ENCODE results near the gene PFDN5. TPM values are rescaled to one million over a fixed set of nuclear protein-coding genes. Genes with fewer than 3 reads are reported as not detected.
"Not testable (repeated sequence)": the region's sequence is repeated elsewhere in the genome, so short reads cannot be mapped to it uniquely, and the experiment has no call there.

PFDN5 gene
- total RNA-seq, 1 experiment from 2014 or later: 412 TPM

DNA sequence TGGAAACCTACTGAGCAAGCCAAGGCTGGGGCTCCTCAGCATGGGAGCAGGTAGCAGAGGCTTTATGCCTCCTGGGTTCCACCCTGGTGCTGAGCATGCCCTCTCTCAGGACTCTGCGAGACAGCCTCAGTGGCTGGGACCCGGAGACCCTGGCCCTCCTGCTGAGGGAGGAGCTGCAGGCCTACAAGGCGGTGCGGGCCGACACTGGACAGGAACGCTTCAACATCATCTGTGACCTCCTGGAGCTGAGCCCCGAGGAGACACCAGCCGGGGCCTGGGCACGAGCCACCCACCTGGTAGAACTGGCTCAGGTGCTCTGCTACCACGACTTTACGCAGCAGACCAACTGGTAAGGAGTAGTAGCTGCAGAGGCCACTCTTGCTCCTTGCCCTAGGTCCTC lies 18.8 kb upstream of the PFDN5 start:
- Histone ChIP-seq H3K4me3 (no peak overlapping the region), H3K36me3 (peaks cover 71% of the 10 kb centered on the region), H3K9me3 (no peaks in the 10 kb centered on the region), H3K27me3 (no peaks in the 10 kb centered on the region)
- no peak for DNase-seq

DNA sequence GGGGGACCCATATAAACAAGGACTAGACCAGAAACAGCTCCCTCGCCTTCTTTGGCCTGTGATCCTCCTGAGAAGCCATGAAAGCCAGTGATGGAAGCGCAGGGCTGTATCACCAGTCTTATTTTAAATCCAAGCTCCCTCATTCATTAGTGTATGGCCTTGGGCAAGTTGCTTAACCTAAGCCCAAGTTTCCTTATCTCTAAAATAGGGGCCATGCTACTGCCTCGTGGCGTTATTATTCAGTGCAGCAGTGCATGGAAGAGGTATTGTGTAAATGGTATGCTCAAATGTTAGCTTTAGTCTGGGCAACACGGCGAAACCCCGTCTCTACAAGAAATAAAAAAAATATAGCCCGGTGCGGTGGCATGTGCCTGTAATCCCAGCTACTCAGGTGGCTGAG lies 17.4 kb upstream of the PFDN5 start:
- H3K27me3 ChIP-seq: no peaks in the 10 kb centered on the region
- no peaks in the 10 kb centered on the region for H3K9me3 ChIP-seq
- no peak for DNase-seq
- H3K36me3 ChIP-seq: peaks cover 74% of the 10 kb centered on the region
- no peak overlapping the region for H3K4me3 ChIP-seq

DNA sequence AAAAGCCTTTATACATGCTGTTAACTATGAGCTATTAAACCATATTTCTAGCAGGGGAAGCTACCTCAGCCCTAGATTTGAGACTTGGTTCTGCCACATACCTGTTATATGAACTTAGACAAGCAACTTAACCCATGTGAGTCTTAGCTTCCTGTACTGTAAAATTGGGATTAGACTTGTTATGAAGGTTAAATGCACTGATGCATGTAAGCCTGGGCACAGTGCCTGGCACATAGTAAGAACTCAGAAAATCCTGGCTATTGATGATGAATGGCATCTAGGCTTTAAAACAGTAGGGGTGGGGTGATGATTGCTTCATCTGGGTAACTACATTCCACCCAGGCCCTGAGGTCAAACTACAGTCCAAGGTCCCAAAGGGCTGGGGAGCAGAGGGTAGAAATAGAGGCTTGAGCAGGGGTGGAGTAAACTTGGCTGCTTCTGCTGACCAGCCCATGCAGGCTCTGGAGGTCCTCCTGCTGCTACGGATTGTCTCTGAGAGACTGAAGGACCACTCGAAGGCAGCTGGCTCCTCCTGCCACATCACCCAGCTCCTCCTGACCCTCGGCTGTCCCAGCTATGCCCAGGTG lies 16.0 kb upstream of the PFDN5 start:
- peaks cover 77% of the 10 kb centered on the region for H3K36me3 ChIP-seq
- no peak overlapping the region for H3K4me3 ChIP-seq
- no peaks in the 10 kb centered on the region for H3K27me3 ChIP-seq
- no peaks in the 10 kb centered on the region for H3K9me3 ChIP-seq
- no peak for DNase-seq

DNA sequence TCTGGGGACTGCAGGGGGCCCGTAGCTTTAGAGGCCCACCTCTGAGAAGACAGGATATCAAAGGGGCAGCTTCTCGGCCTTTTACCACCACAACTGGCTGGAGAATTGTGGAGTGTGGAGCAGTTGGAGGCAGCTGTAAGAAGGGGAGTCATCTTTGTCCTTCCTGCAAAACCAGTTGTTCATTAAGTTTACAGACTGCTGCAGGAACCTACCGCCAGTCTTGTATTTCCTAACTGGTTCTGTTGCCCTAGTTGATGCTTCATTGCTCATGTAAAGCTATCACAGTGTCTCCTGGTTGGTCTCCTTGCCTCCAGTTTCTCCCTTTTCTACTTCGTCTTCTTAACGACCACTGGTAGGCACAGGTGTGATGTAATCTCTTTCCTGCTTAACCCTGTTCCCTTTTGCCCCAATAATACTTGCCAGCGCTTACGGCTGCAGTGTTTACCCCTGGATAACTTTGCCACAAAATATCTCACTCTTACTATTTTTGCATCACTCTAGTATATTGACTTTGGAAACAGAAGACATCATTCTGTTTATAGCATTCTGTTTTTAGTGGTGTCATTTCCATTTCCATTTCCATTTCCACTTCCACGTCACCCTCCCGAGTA lies 15.3 kb upstream of the PFDN5 start:
- H3K4me3 ChIP-seq: no peak overlapping the region
- H3K9me3 ChIP-seq: no peaks in the 10 kb centered on the region
- no peak for DNase-seq
- H3K36me3 ChIP-seq: peaks cover 74% of the 10 kb centered on the region
- no peaks in the 10 kb centered on the region for H3K27me3 ChIP-seq

DNA sequence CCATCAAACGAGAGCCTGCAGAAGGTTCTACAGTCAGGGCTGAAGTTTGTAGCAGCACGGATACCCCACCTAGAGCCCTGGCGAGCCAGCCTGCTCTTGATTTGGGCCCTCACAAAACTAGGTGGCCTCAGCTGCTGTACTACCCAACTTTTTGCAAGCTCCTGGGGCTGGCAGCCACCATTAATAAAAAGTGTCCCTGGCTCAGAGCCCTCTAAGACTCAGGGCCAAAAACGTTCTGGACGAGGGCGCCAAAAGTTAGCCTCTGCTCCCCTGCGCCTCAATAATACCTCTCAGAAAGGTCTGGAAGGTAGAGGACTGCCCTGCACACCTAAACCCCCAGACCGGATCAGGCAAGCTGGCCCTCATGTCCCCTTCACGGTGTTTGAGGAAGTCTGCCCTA lies 8.9 kb upstream of the PFDN5 start:
- Histone ChIP-seq H3K9me3 (no peaks in the 10 kb centered on the region), H3K4me3 (no peak overlapping the region), H3K27me3 (no peaks in the 10 kb centered on the region), H3K36me3 (peaks cover 75% of the 10 kb centered on the region)
- DNase-seq: no peak

DNA sequence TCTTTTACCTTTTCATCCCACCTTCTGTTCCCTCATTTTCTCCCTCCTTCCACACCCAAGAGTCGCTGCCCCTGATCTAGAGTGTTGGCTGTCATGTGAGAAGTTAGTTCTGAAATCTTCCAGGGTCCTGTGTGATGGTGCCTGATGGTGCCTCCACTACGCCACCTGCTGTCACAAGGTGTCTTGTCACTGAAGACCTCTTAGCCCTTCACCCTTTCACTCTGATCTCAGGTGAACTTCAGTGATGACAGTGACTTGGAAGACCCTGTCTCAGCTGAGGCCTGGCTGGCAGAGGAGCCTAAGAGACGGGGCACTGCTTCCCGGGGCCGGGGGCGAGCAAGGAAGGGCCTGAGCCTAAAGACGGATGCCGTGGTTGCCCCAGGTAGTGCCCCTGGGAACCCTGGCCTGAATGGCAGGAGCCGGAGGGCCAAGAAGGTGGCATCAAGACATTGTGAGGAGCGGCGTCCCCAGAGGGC lies 7.6 kb upstream of the PFDN5 start:
- Histone ChIP-seq H3K9me3 (no peaks in the 10 kb centered on the region), H3K4me3 (no peak overlapping the region), H3K36me3 (peaks cover 73% of the 10 kb centered on the region), H3K27me3 (no peaks in the 10 kb centered on the region)
- DNase-seq: peak; percentile 41

DNA sequence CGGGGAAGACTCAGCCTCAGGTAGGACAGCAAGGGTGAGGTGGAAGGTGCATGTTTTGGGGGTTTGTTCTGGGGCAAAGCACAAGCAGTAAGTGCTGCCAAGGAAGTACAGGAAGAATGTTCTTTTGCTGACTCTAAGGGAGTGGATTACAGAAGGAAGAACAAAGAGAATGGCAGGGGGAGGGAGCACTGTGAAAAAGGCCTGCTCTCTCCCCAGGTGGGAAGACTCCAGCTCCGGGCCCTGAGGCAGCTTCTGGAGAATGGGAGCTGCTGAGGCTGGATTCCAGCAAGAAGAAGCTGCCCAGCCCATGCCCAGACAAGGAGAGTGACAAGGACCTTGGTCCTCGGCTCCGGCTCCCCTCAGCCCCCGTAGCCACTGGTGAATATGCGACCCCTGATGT lies 7.0 kb upstream of the PFDN5 start:
- no peak overlapping the region for H3K4me3 ChIP-seq
- no peaks in the 10 kb centered on the region for H3K27me3 ChIP-seq
- DNase-seq: no peak
- peaks cover 71% of the 10 kb centered on the region for H3K36me3 ChIP-seq
- no peaks in the 10 kb centered on the region for H3K9me3 ChIP-seq

DNA sequence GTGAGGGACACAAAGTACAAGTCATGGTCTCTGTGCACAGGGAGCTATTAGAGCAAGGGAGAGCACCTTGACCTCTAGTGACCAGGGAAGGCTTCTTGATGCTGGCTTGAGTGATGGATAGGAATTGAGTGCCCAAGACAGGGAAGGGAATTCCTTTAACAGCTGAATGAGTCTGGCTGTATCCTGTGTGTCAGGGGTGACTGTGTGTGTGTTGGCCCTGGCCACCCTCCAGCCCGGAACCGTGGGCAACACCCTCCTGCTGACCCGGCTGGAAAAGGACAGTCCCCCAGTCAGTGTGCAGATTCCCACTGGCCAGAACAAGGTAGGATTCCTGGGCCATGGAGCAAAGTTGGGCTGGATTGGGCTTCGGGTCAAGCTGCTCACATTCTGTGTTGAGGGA lies 5.5 kb upstream of the PFDN5 start:
- H3K9me3 ChIP-seq: no peaks in the 10 kb centered on the region
- H3K4me3 ChIP-seq: no peak overlapping the region
- DNase-seq: peak; percentile 37
- no peaks in the 10 kb centered on the region for H3K27me3 ChIP-seq
- peaks cover 62% of the 10 kb centered on the region for H3K36me3 ChIP-seq

DNA sequence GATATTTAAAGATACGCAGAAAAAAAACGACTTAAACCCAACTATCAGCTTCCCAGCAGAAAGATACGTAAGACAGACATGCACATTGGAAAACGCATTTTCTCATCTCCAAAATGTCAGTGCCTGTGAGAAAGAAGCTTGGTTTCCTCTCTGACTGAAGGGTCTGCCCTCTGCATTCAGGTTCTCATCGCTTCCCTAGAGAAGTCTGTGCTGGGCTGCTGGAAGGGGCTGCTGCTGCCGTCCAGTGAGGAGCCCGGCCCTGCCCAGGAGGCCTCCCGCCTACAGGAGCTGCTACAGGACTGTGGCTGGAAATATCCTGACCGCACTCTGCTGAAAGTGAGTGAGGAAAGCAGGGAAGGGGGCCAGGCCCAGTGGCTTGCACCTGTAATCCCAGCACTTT lies 4.7 kb upstream of the PFDN5 start:
- H3K36me3 ChIP-seq: peaks cover 62% of the 10 kb centered on the region
- H3K27me3 ChIP-seq: no peaks in the 10 kb centered on the region
- no peaks in the 10 kb centered on the region for H3K9me3 ChIP-seq
- no peak overlapping the region for H3K4me3 ChIP-seq
- DNase-seq: no peak

DNA sequence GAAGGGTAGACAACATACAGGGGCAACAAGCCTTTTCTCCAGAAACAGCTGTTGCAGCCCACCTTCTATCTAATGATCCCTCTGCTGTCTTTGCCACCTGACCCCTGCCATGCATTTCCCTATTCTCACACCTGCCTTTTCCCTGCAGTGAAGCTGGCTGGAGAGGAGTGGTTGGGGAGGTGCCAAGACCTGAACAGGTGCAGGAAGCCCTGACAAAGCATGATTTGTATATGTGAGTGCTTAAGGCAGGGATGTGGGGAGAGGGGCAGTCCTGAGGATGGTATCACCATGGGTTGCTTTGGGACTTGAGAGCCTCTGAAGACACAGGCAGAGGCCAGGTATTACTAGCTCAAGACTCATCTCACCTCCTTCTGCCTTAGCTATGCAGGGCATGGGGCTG lies 2.9 kb upstream of the PFDN5 start:
- H3K9me3 ChIP-seq: no peaks in the 10 kb centered on the region
- H3K4me3 ChIP-seq: no peak overlapping the region
- no peak for DNase-seq
- no peaks in the 10 kb centered on the region for H3K27me3 ChIP-seq
- H3K36me3 ChIP-seq: peaks cover 60% of the 10 kb centered on the region

DNA sequence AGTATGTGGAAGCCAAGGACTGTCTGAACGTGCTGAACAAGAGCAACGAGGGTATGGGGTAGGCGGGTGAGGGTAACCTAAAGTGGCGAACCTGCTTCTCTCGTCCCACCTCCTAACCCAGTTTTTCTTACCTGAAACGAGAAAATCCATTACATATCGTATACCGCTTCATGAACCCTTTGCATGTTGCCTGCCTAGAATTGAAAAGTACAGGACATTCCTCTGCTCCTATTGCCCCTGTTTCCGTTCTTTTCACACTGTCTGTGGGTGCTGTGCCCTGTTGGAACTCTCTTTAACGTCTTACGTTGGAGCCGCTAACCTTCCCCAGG lies 513 bp downstream of the PFDN5 start:
- no peak for DNase-seq
- Histone ChIP-seq H3K4me3 (peak overlapping the region; percentile 72), H3K36me3 (peaks cover 59% of the 10 kb centered on the region), H3K9me3 (no peaks in the 10 kb centered on the region), H3K27me3 (no peaks in the 10 kb centered on the region)

DNA sequence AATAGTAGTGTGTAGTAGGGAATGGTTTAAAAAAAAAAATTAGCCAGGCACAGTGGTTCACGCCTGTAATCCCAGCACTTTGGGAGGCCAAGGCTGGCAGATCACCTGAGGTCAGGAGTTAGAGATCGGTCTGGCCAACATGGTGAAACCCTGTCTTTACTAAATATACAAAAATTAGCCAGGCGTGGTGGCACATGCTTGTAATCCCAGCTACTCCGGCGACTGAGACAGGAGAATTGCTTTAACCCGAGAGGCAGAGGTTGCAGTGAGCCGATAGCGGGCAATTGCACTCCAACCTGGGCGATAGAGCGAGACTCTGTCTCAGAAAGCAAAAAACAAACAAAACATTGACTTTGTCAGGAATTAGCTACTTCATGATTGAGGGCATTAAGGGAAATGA lies 1.8 kb downstream of the PFDN5 start:
- peaks cover 64% of the 10 kb centered on the region for H3K36me3 ChIP-seq
- not testable (repeated sequence) for H3K4me3 ChIP-seq, H3K9me3 ChIP-seq, H3K27me3 ChIP-seq, DNase-seq

DNA sequence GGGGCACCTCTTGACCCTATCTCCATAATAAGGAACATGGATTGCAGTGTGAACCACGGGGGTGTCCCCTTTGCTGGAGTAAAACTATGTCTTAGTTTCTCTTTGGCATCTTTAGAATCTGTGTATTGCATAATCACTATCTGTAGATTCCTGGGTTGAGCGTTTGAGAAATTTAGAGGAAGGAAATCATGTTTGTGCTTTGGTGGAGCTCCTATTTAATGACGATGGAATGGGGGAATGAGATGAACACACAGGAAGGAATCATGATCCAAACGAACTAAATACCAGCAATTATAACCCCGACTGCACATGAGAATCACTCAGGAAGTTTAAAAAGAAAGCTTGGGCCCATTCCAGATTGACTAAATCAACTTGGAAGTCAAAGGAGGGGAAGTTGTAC lies 2.8 kb downstream of the PFDN5 start:
- no peak for DNase-seq
- Histone ChIP-seq H3K36me3 (peaks cover 68% of the 10 kb centered on the region), H3K4me3 (no peak overlapping the region), H3K27me3 (no peaks in the 10 kb centered on the region), H3K9me3 (no peaks in the 10 kb centered on the region)

DNA sequence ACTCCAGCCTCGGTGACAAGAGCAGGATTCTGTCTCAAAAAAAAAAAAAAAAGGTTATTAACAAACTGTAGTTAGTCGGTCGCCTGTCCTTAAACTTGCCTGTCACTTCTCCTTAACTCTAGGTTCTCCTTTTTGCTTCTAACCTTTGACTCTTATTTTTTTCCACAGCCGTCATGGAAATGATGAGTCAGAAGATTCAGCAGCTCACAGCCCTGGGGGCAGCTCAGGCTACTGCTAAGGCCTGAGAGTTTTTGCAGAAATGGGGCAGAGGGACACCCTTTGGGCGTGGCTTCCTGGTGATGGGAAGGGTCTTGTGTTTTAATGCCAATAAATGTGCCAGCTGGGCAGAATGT lies 3.7 kb downstream of the PFDN5 start:
- Histone ChIP-seq H3K4me3 (peak overlapping the region; percentile 95), H3K27me3 (no peaks in the 10 kb centered on the region), H3K9me3 (no peaks in the 10 kb centered on the region), H3K36me3 (peaks cover 66% of the 10 kb centered on the region)
- peak; percentile 51 for DNase-seq

DNA sequence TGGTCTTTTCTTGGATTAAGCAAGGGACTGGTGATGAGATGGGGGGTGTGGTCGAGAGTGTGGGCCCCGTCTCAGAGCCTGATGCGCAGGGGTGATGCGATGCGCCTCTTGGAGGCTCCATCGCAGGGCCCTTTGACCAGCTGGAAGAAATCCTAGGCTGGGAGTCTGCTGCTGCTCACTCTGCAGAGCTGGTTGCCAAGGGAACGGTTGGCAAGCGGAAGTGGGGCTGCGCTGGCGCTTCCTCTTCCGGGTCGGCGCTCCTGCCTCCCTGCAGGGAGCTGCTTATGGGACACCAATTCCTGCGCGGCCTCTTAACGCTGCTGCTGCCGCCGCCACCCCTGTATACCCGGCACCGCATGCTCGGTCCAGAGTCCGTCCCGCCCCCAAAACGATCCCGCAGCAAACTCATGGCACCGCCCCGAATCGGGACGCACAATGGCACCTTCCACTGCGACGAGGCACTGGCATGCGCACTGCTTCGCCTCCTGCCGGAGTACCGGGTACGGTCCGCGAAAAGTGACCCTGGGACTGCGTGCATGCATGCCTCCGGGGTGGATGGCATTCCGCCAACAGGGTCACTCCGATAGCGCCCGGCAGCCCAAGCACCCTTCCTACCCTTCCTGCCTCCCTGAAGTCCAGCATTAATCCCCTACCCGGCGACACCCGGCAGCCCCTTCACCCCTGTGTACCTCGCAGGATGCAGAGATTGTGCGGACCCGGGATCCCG lies 4.3 kb downstream of the PFDN5 start, which contains the start of gene MYG1:
MYG1 (plus strand) TSS at position 242 of the 727 bp plus-strand sequence; CDS start at position 285, 43 bp downstream.
- Histone ChIP-seq H3K4me3 (peak within 1 kb of the TSS; percentile 95), H3K36me3 (peaks cover 66% of the 10 kb centered on the region), H3K27me3 (no peaks in the 10 kb centered on the region), H3K9me3 (no peaks in the 10 kb centered on the region)
- peak; percentile 95 for DNase-seq

DNA sequence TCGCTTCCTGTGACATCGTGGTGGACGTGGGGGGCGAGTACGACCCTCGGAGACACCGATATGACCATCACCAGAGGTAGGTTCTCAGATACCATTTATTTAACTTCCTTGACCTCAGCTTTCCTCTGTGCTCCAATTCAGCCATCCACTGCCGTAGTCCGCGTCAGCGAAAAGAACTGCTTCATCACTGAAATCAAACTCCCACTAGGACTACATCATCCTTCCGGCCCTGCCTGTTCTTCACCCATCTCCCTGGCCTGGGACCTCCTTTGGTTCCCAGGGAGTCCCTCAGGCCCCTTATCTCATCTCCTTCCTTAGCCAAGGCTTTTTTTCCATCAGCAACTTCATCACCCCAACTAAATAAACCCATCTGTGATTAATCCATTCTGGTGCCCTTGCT lies 4.8 kb downstream of the PFDN5 start:
- Histone ChIP-seq H3K9me3 (no peaks in the 10 kb centered on the region), H3K27me3 (no peaks in the 10 kb centered on the region), H3K4me3 (peak overlapping the region; percentile 95), H3K36me3 (peaks cover 67% of the 10 kb centered on the region)
- DNase-seq: peak; percentile 17

DNA sequence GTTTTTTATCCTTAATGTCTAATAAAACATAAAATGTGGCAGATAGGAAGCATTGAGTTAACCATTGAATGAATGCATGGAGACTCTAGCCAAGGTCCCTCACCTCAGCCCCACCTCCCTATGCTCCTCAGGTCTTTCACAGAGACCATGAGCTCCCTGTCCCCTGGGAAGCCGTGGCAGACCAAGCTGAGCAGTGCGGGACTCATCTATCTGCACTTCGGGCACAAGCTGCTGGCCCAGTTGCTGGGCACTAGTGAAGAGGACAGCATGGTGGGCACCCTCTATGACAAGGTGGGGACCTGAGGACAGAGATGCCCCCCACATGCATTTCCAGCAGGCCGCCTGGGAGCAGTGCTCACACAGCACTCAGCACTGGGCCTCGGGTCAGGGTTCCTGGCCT lies 7.6 kb downstream of the PFDN5 start:
- peaks cover 71% of the 10 kb centered on the region for H3K36me3 ChIP-seq
- DNase-seq: no peak
- no peaks in the 10 kb centered on the region for H3K9me3 ChIP-seq
- H3K4me3 ChIP-seq: no peak overlapping the region
- no peaks in the 10 kb centered on the region for H3K27me3 ChIP-seq

DNA sequence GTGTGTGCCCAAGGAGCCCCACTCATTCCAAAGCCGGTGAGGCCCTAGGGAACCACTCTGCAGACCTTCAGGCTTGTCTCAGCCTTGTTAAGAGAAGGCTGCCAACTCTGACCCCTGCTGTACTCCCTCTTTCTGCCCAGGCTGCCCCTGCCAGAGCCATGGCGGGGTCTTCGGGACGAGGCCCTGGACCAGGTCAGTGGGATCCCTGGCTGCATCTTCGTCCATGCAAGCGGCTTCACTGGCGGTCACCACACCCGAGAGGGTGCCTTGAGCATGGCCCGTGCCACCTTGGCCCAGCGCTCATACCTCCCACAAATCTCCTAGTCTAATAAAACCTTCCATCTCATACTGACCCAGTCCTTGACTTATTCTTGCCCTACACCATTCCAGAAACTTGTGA lies 11.5 kb downstream of the PFDN5 start:
- no peak for DNase-seq
- H3K27me3 ChIP-seq: no peaks in the 10 kb centered on the region
- H3K36me3 ChIP-seq: peaks cover 42% of the 10 kb centered on the region
- H3K4me3 ChIP-seq: no peak overlapping the region
- no peaks in the 10 kb centered on the region for H3K9me3 ChIP-seq

Measured in MG63 (cell line).